Heart left ventricle (tissue), 13 donors: ENCODE measurements around the gene VWA5A.

Experiments used
- POLR2A ChIP-seq, 2 donors: fragments of 450-650 bp; IDR thresholded peaks; one replicate each; pipeline ENCODE4 v1.6.1; 2017; ENCODE audit warnings: antibody characterized with exemption in 2 of 2, mild to moderate bottlenecking in 2 of 2, moderate library complexity in 2 of 2
- TF ChIP-seq, protein P1 (sequence below), 12 donors: fragments of 200-600 bp; sonication (generic) in 4 of 12; IDR thresholded peaks; one replicate each; pipeline versions ENCODE4 v1.5.0 to v1.8.0; 2018 to 2022; ENCODE audit warnings: antibody characterized with exemption in 12 of 12, mild to moderate bottlenecking in 5 of 12
- donor health status: ischemic (EF 13 %, LVEDD 7.1; RV severe dilation, severe dysfunction).
- donor health status: DM: no; HTN: yes; CAD: no.
- donor health status: DM: no; HTN: no; CAD: no.
- donor health status: ischemic (EF 25% LVEDD 6.9; RV normal size, moderate dysfunction).
- donor health status: ischemic (EF 25% LVEDD 5.7; RV mildly dilated, moderate dysfunction).
- donor health status: ischemic (EF 35%, LVEDD 5.7; RV mildly dilated, moderate dysfunction).
- donor health status: nonischemic (EF 11% LVEDD 7.7; RV severe dilation, severe dysfunction).
- donor health status: DM: yes; HTN: yes; CAD: no.
- donor health status: PGD.
- donor health status: ischemic (EF 29% LVEDD 5.4; RV normal size, mild dysfunction).
- donor health status: nonischemic (EF 23%, LVEDD 6.1; RV moderate dilation, normal function).

DNA sequence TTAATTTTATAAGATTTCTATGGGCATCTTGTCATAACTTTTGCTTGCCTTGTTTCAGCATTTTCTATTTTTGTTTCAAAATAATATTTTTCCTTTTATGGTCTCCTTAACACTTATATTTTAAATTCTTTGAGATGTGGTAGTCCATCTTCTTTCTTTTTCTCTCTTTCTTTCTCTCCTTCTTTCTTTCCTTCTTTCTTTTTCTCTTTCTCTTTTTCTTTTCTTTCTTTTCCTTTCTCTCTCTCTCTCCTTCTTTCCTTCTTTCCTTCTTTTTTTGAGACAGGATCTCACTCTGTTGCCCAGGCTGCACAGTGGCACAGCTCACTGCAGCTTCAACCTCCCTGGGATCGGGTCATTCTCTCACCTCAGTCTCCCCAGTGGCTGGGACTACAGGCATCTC is 38.0 kb upstream of the VWA5A start:
- TF ChIP-seq, protein P1, sequence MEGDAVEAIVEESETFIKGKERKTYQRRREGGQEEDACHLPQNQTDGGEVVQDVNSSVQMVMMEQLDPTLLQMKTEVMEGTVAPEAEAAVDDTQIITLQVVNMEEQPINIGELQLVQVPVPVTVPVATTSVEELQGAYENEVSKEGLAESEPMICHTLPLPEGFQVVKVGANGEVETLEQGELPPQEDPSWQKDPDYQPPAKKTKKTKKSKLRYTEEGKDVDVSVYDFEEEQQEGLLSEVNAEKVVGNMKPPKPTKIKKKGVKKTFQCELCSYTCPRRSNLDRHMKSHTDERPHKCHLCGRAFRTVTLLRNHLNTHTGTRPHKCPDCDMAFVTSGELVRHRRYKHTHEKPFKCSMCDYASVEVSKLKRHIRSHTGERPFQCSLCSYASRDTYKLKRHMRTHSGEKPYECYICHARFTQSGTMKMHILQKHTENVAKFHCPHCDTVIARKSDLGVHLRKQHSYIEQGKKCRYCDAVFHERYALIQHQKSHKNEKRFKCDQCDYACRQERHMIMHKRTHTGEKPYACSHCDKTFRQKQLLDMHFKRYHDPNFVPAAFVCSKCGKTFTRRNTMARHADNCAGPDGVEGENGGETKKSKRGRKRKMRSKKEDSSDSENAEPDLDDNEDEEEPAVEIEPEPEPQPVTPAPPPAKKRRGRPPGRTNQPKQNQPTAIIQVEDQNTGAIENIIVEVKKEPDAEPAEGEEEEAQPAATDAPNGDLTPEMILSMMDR (IDR thresholded peaks at IDR 0.05) = no peak
- no peak for TF ChIP-seq POLR2A (IDR thresholded peaks at IDR 0.05)
